K562 (cell line): ENCODE data around the gene RBBP4. TPM values are rescaled to one million over a fixed set of nuclear protein-coding genes. Genes with fewer than 3 reads are reported as not detected.

ENCODE experiments used
- BMI1 ChIP-seq: fragments of 150-350 bp; IDR thresholded peaks from 2 replicates; pipeline ENCODE4 v1.6.1; 2014; ENCODE audit warnings: low read length
- C11orf30 ChIP-seq: fragments of 450-650 bp; IDR thresholded peaks from 2 replicates; pipeline ENCODE4 v1.6.1; 2016; ENCODE audit warnings: low read depth, mild to moderate bottlenecking
- CTBP1 ChIP-seq: fragments of 450-650 bp; IDR thresholded peaks from 2 replicates; pipeline ENCODE4 v1.6.1; 2016; ENCODE audit warnings: borderline replicate concordance
- ETV5 ChIP-seq: sonication (generic); formaldehyde crosslinking; IDR thresholded peaks from 2 replicates; pipeline ENCODE4 v1.4.0; 2020; ENCODE audit warnings: low read depth, mild to moderate bottlenecking, missing genetic modification reagents
- FOSL1 ChIP-seq: fragments of 200-800 bp; sonication (Bioruptor generic); conservative IDR thresholded peaks from 2 replicates; pipeline ENCODE4 v1.6.1; 2016; ENCODE audit warnings: missing genetic modification characterization, missing compliant biosample characterization
- JUN ChIP-seq, 2 experiments: sonication (generic) in 1 of 2; formaldehyde crosslinking in 1 of 2; IDR thresholded peaks; 2 replicates each; pipeline versions ENCODE4 v1.6.1 to v1.8.0; 2012 to 2022; ENCODE audit warnings: borderline replicate concordance in 2 of 2, mild to moderate bottlenecking in 2 of 2, improper control_type of control experiment in 1 of 2, low read depth in 1 of 2, low read length in 1 of 2, missing genetic modification reagents in 1 of 2
- KLF1 ChIP-seq: fragments of 450-650 bp; IDR thresholded peaks from 2 replicates; pipeline ENCODE4 v1.6.1; 2016; ENCODE audit warnings: missing genetic modification characterization, missing compliant biosample characterization
- MAFK ChIP-seq: IDR thresholded peaks from 2 replicates; pipeline ENCODE4 v1.6.1; 2011; ENCODE audit warnings: low read length, improper control_type of control experiment
- MLLT1 ChIP-seq, 2 experiments: fragments of 450-650 bp; IDR thresholded peaks; 2 replicates each; pipeline ENCODE4 v1.6.1; 2016
- MTA2 ChIP-seq: fragments of 450-650 bp; IDR thresholded peaks from 2 replicates; pipeline ENCODE4 v1.6.1; 2016; ENCODE audit warnings: low read depth
- NEUROD1 ChIP-seq: fragments of 150-350 bp; IDR thresholded peaks from 2 replicates; pipeline ENCODE4 v1.6.1; 2014; ENCODE audit warnings: borderline replicate concordance, low read length, low read depth; ENCODE audit not compliant: partially characterized antibody
- PML ChIP-seq: IDR thresholded peaks from 2 replicates; pipeline ENCODE4 v1.6.1; 2012; ENCODE audit warnings: low read length, inconsistent platforms
- RB1 ChIP-seq: fragments of 450-650 bp; IDR thresholded peaks from 2 replicates; pipeline ENCODE4 v1.6.1; 2017; ENCODE audit warnings: low read depth, mild to moderate bottlenecking
- RFX5 ChIP-seq: IDR thresholded peaks from 2 replicates; pipeline ENCODE4 v1.6.1; 2011; ENCODE audit warnings: low read depth, mild to moderate bottlenecking, improper control_type of control experiment, low read length
- SRSF9 ChIP-seq: fragments of 200-400 bp; formaldehyde crosslinking; IDR thresholded peaks from 2 replicates; pipeline ENCODE4 v1.6.1; 2017; ENCODE audit warnings: low read depth, low read length, borderline replicate concordance
- STAT5B ChIP-seq: fragments of 250-450 bp; sonication (Bioruptor Pico); IDR thresholded peaks from 2 replicates; pipeline ENCODE4 v1.8.0; 2021; ENCODE audit warnings: mild to moderate bottlenecking, inconsistent platforms
- USF1 ChIP-seq: sonication (generic); formaldehyde crosslinking; IDR thresholded peaks from 2 replicates; pipeline ENCODE4 v1.9.0; 2022; ENCODE audit warnings: mild to moderate bottlenecking, missing genetic modification reagents
- USF2 ChIP-seq: sonication (generic); formaldehyde crosslinking; IDR thresholded peaks from 2 replicates; pipeline ENCODE4 v1.5.0; 2020; ENCODE audit warnings: missing genetic modification reagents
- WHSC1 ChIP-seq: IDR thresholded peaks from one replicate; pipeline ENCODE4 v1.6.1; 2012; ENCODE audit warnings: low read length, control low read depth, inconsistent platforms
- ZFX ChIP-seq: sonication (generic); formaldehyde crosslinking; IDR thresholded peaks from 2 replicates; pipeline ENCODE4 v1.8.0; 2022; ENCODE audit warnings: mild to moderate bottlenecking, missing genetic modification reagents, moderate library complexity
- ZMIZ1 ChIP-seq, 2 experiments: fragments of 150-350 bp in 1 of 2; IDR thresholded peaks; 2 replicates each; pipeline ENCODE4 v1.6.1; 2012 to 2016; ENCODE audit warnings: low read depth in 2 of 2, low read length in 2 of 2, mild to moderate bottlenecking in 1 of 2, moderate library complexity in 1 of 2
- ZNF134 ChIP-seq: fragments of 250-450 bp; sonication (Bioruptor Pico); conservative IDR thresholded peaks from 2 replicates; pipeline ENCODE4 v1.4.0; 2020
- ZNF384 ChIP-seq: IDR thresholded peaks from 2 replicates; pipeline ENCODE4 v1.6.1; 2012; ENCODE audit warnings: low read depth, low read length, improper control_type of control experiment
- ZNF41 ChIP-seq: fragments of 250-450 bp; sonication (Bioruptor Pico); conservative IDR thresholded peaks from 2 replicates; pipeline ENCODE4 v1.4.0; 2020; ENCODE audit warnings: mild to moderate bottlenecking
- polyA plus RNA-seq, 8 experiments: library from polyadenylated mRNA; depleted of rRNA in 4 of 8; stranded (reverse) in 5 of 8; unstranded in 3 of 8; fragments of >200 nt; fragmentation: Nextera tagmentation in 2 of 8; fragmentation: Illumina TruSeq in 1 of 8; extraction: Ambion mirVana in 2 of 8; extraction: Trizol in 1 of 8; gene quantifications; 2 replicates each; pipeline versions ENCODE4 v1.2.1 to v1.2.3, GENCODE V29; 2011 to 2014; ENCODE audit warnings: inconsistent platforms in 1 of 8, missing spikeins in 1 of 8
- total RNA-seq, 7 experiments: library from RNA; depleted of rRNA in 6 of 7; stranded (reverse); fragments of >200 nt in 6 of 7; fragmentation: Illumina TruSeq in 2 of 7; extraction: Trizol in 2 of 7; gene quantifications; 2 replicates each; pipeline versions ENCODE4 v1.2.1 to v1.2.3, GENCODE V29; 2011 to 2021; ENCODE audit warnings: low replicate concordance in 1 of 7

Gene RBBP4
- total and polyA plus RNA-seq, 9 of the 15 experiments (the other 6 are each of a cell fraction or from before 2014, with no cell fraction given), result 185 to 409 (median 259) TPM

GRCh38 chr1:32650248-32650751 is 708 bp upstream of the RBBP4 start, which contains the start of gene ZBTB8OS (continued):
- TF ChIP-seq MLLT1 (IDR thresholded peaks at IDR 0.05) (peak in 1 of 2 experiments; percentile 53; a peak in 1 of 4 replicates), WHSC1 (no peak), ZMIZ1 (IDR thresholded peaks at IDR 0.05; ENCODE audit: low read depth in 2 of 2, low read length in 2 of 2) (0 out of 4 replicates have a peak, but pooled peaks of 1 of the 2 experiments have one; percentile 54), MAFK (no peak), RB1 (peak; percentile 26; the same call in 1 of the 2 replicates), C11orf30 (peak; percentile 86), USF1 (CRISPR knock-in tag) (no peak), ZNF134 (CRISPR knock-in tag) (no peak), STAT5B (CRISPR knock-in tag) (no peak), BMI1 (no peak), ZNF41 (CRISPR knock-in tag) (no peak), ZNF384 (0 out of 2 replicates have a peak, but pooled peaks have one; percentile 14), MTA2 (0 out of 2 replicates have a peak, but pooled peaks have one; percentile 5), KLF1 (tag) (no peak), USF2 (no peak), ZFX (CRISPR knock-in tag) (no peak; the same call in 1 of the 2 replicates), RFX5 (no peak), CTBP1 (peak; percentile 11; the same call in 1 of the 2 replicates), SRSF9 (no peak), PML (peak; percentile 36; the same call in 1 of the 2 replicates), JUN (IDR thresholded peaks at IDR 0.05; ENCODE audit: borderline replicate concordance, low read depth, low read length) (0 out of 2 replicates have a peak, but pooled peaks have one; percentile 43), JUN (CRISPR knock-in tag; IDR thresholded peaks at IDR 0.05; ENCODE audit: borderline replicate concordance) (no peak), FOSL1 (tag) (no peak), NEUROD1 (peak; percentile 87), ETV5 (CRISPR knock-in tag) (peak; percentile 78)
